Measurements from ENCODE around the gene FOXI3.
"Not testable (repeated sequence)": the region's sequence is repeated elsewhere in the genome, so short reads cannot be mapped to it uniquely, and the experiment has no call there.

Gene FOXI3

DNA sequence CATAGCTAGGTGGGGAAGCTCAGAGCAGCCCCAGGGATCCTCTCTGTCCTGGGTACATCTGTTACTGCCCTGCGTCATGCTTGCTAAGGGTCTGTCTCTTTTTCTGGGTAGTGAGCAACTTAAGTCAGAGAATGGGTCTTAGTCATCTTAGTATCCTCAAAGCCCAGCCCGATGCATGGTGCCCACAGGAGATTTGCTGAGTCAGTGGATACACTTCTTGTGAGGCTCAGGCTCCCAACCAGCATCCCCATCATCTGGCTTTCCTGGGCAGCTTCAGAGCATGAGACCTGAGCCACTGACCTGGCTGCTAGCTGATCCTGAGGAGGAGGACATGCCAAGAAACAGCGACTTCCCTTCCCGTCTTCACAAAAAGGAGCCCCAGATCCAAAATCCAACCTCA, 10.0 kb downstream of the FOXI3 start:
- DNase-seq (ENCODE audit: low read depth in 1 of 2, low spot score in 1 of 2): no peak

DNA sequence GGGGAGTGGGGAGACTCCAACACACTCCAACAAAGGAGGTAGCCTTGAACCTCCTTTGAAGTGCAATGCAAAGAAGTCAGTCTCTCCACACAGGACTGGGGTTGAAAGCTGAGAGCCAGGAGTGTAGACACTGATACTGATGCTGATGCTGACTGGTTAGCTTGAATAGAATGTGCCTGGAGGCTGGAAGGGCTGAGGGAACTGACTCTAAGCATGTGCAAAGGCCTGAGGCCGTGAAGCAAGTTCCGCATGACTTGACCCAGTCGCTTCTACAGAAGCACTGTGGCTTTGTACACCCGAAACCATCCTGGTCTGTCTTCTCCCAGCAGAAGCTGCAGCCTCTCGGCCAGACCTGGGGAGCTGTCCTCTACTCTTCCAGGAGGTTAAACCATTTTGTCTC, 10.4 kb downstream of the FOXI3 start:
- no peak for DNase-seq (ENCODE audit: low read depth in 1 of 2, low spot score in 1 of 2)

- DNase-seq (ENCODE audit: low read depth in 1 of 2, low spot score in 1 of 2): no peak
Measured at GRCh38 chr2:88437010-88437409, 15.5 kb downstream of the FOXI3 start.

DNA sequence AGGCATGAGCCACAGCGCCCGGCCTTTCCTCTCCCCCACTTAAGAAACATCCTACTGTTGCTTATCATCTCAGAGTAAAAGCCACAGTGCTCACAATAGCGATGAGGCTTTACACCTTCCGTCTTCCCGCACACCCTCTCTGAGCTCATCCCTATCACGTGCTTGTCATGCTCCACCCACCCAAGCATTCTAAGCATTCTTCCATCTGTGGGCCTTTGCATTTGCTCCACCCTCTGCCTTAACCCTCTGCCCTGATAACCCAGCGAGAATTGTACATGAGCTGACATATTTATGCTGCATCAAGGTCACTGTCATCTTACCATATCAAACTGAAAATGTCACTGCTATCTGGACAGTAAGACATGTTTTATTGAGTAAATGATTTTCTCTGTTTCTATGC, 22.6 kb downstream of the FOXI3 start:
- DNase-seq (ENCODE audit: low read depth in 1 of 2, low spot score in 1 of 2): no peak

DNA sequence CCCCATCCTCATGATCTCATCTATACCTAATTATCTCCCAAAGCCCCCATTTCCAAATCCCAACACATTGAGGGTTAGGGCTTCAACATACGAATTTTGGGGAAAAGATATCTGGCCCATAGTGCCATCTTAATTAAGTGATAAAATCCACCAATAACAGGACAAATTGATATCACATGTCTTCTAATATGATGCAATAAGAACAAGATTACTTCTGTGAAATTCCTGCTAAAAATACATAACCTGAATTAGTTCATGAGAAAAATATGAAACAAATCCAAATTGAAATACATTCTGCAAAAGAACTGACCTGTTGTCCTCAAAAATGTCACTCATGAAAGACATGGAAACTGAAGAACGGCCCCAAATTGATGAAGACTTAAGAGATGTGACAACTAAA, 28.8 kb downstream of the FOXI3 start:
- DNase-seq (ENCODE audit: low read depth in 1 of 2, low spot score in 1 of 2): no peak

DNA sequence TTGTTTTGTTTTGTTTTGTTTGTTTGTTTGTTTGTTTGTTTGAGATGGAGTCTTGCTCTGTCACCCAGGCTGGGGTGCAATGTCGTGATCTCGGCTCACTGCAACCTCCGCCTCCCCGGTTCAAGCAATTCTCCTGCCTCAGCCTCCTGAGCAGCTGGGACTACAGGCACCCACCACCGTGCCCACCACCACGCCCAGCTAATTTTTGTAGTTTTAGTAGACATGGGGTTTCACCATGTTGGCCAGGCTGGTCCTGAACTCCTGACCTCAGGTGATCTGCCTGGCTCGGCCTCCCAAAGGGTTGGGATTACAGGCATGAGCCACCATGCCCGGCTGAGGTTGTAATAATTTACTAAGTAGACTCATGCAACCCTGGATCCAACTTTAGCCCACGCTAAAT, 33.4 kb downstream of the FOXI3 start:
- not testable (repeated sequence) for DNase-seq (ENCODE audit: low read depth in 1 of 2, low spot score in 1 of 2)

DNA sequence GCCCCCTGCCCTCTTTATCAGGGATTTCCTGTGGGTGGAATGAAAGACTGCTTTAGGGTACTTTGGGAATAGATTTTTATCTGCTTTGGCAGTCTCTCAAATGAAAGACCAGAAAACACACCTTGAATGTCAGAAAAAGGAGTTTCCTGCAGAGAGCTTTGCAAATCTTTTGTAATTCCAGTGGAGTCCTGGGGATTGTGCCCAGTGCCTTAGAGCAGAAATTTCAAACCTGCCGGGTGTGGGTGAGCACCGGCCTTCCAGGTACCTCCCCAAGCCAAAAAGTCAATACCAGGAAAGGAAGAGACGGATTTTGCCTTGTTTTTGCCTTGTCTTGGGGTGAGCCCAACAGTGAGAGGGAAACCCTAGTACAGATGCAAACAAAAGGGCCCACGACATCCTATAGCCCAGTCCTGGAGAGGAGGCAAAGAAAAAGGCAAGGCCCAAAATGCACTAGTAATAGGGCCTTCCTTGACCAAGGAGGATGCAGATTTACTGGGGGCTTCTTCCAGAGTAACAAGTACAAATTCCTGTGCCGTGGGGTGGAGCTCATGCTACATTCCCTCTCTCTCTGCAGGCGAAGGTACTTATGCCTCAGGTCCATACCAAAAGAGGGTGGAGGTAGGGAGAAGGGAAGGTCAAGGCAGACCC, 36.4 kb downstream of the FOXI3 start:
- DNase-seq (ENCODE audit: low read depth in 1 of 2, low spot score in 1 of 2): no peak

DNA sequence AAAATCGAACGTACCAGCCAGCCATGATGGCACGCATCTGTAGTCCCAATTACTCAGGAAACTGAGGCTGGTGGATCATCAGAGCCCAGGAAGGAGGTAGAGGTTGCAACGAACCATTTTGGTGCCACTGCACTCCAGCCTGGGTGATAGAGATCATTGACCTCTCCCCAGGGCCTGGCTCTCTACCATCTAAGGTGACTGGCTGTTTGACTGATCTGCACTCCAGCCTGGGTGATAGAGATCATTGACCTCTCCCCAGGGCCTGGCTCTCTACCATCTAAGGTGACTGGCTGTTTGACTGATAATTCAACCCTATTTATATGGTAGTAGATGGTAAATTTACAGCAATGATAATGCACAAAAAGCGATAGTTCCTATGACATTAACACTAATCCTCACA, 43.6 kb downstream of the FOXI3 start:
- DNase-seq (ENCODE audit: low read depth in 1 of 2, low spot score in 1 of 2): not testable (repeated sequence)

GRCh38 chr2:88400037-88400767, 52.3 kb downstream of the FOXI3 start:
- no peak for DNase-seq (ENCODE audit: low read depth in 1 of 2, low spot score in 1 of 2)

DNA sequence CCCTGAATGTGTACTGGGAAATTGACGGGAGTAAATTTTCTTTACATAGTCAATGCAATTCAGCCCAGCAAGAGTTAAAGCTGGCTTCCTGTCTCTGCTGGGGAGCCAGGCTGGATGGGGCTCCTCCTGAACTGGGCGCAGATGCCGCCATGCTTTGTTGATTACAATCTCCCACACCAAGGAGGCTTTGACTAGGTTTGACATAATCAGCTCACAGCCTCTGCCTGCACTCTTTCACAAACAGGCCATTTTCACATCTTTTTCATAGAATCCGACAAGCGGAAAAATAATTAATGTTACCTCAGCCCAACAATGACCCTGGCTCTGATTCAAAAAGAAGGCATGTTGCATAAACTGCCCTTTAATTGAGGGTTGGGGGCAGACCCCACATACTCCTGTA, 54.3 kb downstream of the FOXI3 start:
- DNase-seq (ENCODE audit: low read depth in 1 of 2, low spot score in 1 of 2): no peak

Data from activated T-helper 1 cell treated with anti-CD3 and anti-CD28 coated beads, Interleukin-2, amount 50 U/mL, for 16 hours (primary cell).